HCT116 (cell line): ENCODE data around the gene NF1. TPM values are rescaled to one million over a fixed set of nuclear protein-coding genes. Genes with fewer than 3 reads are reported as not detected.

Experiments used
- ATAC-seq: fragments of 200-7000 bp; cut with Tn5 transposase; 2 replicates; pipeline ENCODE4 v1.9.1; 2020; ENCODE audit warnings: mild to moderate bottlenecking, moderate library complexity
- BruUV-seq: library from RNA; stranded (reverse); fragments of 400-500 nt; replicated peaks from 2 replicates; lab custom pipeline; 2021; lab: Mats Ljungman, UMichigan
- CTCF ChIA-PET: fragments of 300-600 bp; sonication (Branson Sonifier 250); formaldehyde crosslinking; loops from one replicate; lab custom pipeline; 2021; ENCODE audit warnings: antibody characterized with exemption; lab: Charles Lee
- POLR2A ChIA-PET: fragments of 300-600, 350-600 bp; sonication (Branson Sonifier 250); formaldehyde crosslinking; loops from one replicate; lab custom pipeline; 2021; ENCODE audit warnings: antibody characterized with exemption; lab: Charles Lee
- RAD21 ChIA-PET, 2 experiments: fragments of 300-600 bp; sonication (Branson Sonifier 250); formaldehyde crosslinking; loops; one replicate each; lab custom pipeline; 2023; ENCODE audit warnings: low total read pairs in 2 of 2; ENCODE audit not compliant: uncharacterized antibody in 2 of 2, unreplicated experiment in 2 of 2, low non-redundant PET in 1 of 2; lab: Charles Lee
- DNase-seq: peaks from one replicate; pipeline ENCODE4 v3.0.0-alpha.2; 2010; ENCODE audit warnings: low read depth, low spot score
- H2AFZ ChIP-seq: fragments of 200-600 bp; shearing (Covaris generic), sonication (generic); 2 replicates; pipeline ENCODE4 v1.6.1; 2017; ENCODE audit warnings: low read depth, mixed run types, mixed read lengths, antibody characterized with exemption, low read length; ENCODE audit not compliant: poor library complexity, severe bottlenecking
- H3K27ac ChIP-seq: 2 replicates; pipeline ENCODE4 v1.5.1; 2012; ENCODE audit warnings: low read depth, low read length
- H3K27me3 ChIP-seq: fragments of 200-600 bp; sonication (generic); 2 replicates; pipeline ENCODE4 v1.6.1; 2016; ENCODE audit warnings: mixed run types, low read length, mixed read lengths; ENCODE audit not compliant: insufficient read depth
- H3K36me3 ChIP-seq, 2 experiments: fragments of 200-500 bp in 1 of 2; fragments of 200-600 bp in 1 of 2; sonication (Bioruptor generic) in 1 of 2; sonication (generic) in 1 of 2; 2 replicates each; pipeline versions ENCODE4 v1.5.1 to v1.6.1; 2014 to 2016; ENCODE audit warnings: low read length in 2 of 2, inconsistent platforms in 1 of 2, mixed read lengths in 1 of 2, mixed run types in 1 of 2; ENCODE audit not compliant: insufficient read depth in 2 of 2, control insufficient read depth in 1 of 2
- H3K4me1 ChIP-seq, 2 experiments: fragments of 200-600 bp in 1 of 2; sonication (generic) in 1 of 2; 2 replicates each; pipeline versions ENCODE4 v1.5.1 to v1.6.1; 2012 to 2017; ENCODE audit warnings: low read length in 2 of 2, inconsistent platforms in 1 of 2, mild to moderate bottlenecking in 1 of 2, mixed read lengths in 1 of 2, mixed run types in 1 of 2, moderate library complexity in 1 of 2; ENCODE audit not compliant: insufficient read depth in 2 of 2, control insufficient read depth in 1 of 2
- H3K4me2 ChIP-seq: fragments of 200-600 bp; sonication (generic); 2 replicates; pipeline ENCODE4 v1.6.1; 2017; ENCODE audit warnings: mixed run types, low read length, mixed read lengths
- H3K4me3 ChIP-seq, 2 experiments: fragments of 200-600 bp in 1 of 2; sonication (generic) in 1 of 2; replicated peaks in 1 of 2; 2 replicates each; pipeline ENCODE4 v1.5.1; 2011 to 2016; ENCODE audit warnings: low read length in 2 of 2, control low read depth in 1 of 2, low read depth in 1 of 2, mild to moderate bottlenecking in 1 of 2, mixed read lengths in 1 of 2, mixed run types in 1 of 2
- H3K79me2 ChIP-seq: fragments of 200-600 bp; sonication (generic); 2 replicates; pipeline ENCODE4 v1.6.1; 2017; ENCODE audit warnings: mild to moderate bottlenecking, mixed run types, low read length, moderate library complexity, mixed read lengths; ENCODE audit not compliant: insufficient read depth
- H3K9ac ChIP-seq: fragments of 200-600 bp; sonication (generic); 2 replicates; pipeline ENCODE4 v1.6.1; 2016; ENCODE audit warnings: low read length, mixed read lengths
- H3K9me2 ChIP-seq: fragments of 200-600 bp; sonication (generic), shearing (Covaris generic); 2 replicates; pipeline ENCODE4 v1.6.1; 2017; ENCODE audit warnings: mixed run types, mild to moderate bottlenecking, moderate library complexity; ENCODE audit not compliant: insufficient read depth
- H3K9me3 ChIP-seq, 2 experiments: fragments of 200-500 bp in 1 of 2; fragments of 200-600 bp in 1 of 2; sonication (Bioruptor generic) in 1 of 2; sonication (generic) in 1 of 2; 2 replicates each; pipeline ENCODE4 v1.6.1; 2014 to 2017; ENCODE audit warnings: low read length in 2 of 2, mixed read lengths in 2 of 2, inconsistent platforms in 1 of 2, low read depth in 1 of 2, mild to moderate bottlenecking in 1 of 2, mixed run types in 1 of 2, moderate library complexity in 1 of 2; ENCODE audit not compliant: control insufficient read depth in 1 of 2, insufficient read depth in 1 of 2
- H4K20me1 ChIP-seq: fragments of 200-600 bp; sonication (generic), shearing (Covaris generic); 2 replicates; pipeline ENCODE4 v1.6.1; 2017; ENCODE audit warnings: mixed run types, mild to moderate bottlenecking, moderate library complexity; ENCODE audit not compliant: insufficient read depth
- CTCF ChIP-seq, 3 experiments: fragments of 200-600 bp in 1 of 3; sonication (generic) in 1 of 3; IDR thresholded peaks in 2 of 3; conservative IDR thresholded peaks in 1 of 3; 2 replicates each; pipeline ENCODE4 v1.5.1; 2012 to 2017; ENCODE audit warnings: low read depth in 2 of 3, low read length in 2 of 3, antibody characterized with exemption in 1 of 3, borderline replicate concordance in 1 of 3, control low read depth in 1 of 3, mild to moderate bottlenecking in 1 of 3, mixed read lengths in 1 of 3, mixed run types in 1 of 3, moderate library complexity in 1 of 3; ENCODE audit not compliant: insufficient read depth in 1 of 3
- EGR1 ChIP-seq: IDR thresholded peaks from 2 replicates; pipeline ENCODE4 v1.6.1; 2012; ENCODE audit warnings: low read depth
- ELF1 ChIP-seq: IDR thresholded peaks from 2 replicates; pipeline ENCODE4 v1.6.1; 2012; ENCODE audit warnings: low read depth, borderline replicate concordance
- EZH2 ChIP-seq: fragments of 200-600 bp; sonication (generic); IDR thresholded peaks from 2 replicates; pipeline ENCODE4 v1.6.1; 2017; ENCODE audit warnings: antibody characterized with exemption, mixed run types
- RAD21 ChIP-seq: IDR thresholded peaks from 2 replicates; pipeline ENCODE4 v1.6.1; 2012; ENCODE audit warnings: low read depth, mild to moderate bottlenecking
- SP1 ChIP-seq: IDR thresholded peaks from 2 replicates; pipeline ENCODE4 v1.6.1; 2012; ENCODE audit warnings: low read depth
- YY1 ChIP-seq: IDR thresholded peaks from 2 replicates; pipeline ENCODE4 v1.6.1; 2011; ENCODE audit warnings: low read length, low read depth, moderate library complexity, mild to moderate bottlenecking; ENCODE audit not compliant: insufficient replicate concordance; ENCODE audit errors: extremely low read depth
- intact Hi-C: fragments of 100-400 bp; cut with micrococcal nuclease; formaldehyde crosslinking; loops from 2 replicates; pipeline ENCODE4 v1.10.0; 2022
- total RNA-seq: library from RNA; stranded (reverse); gene quantifications from one replicate; pipeline ENCODE4 v1.2.1, GENCODE V29; 2021; ENCODE audit not compliant: unreplicated experiment
- TF ChIP-seq, protein P1 (sequence below): IDR thresholded peaks from 2 replicates; pipeline ENCODE4 v1.6.1; 2012

The NF1 gene
- total RNA-seq, 1 experiment from 2014 or later = 20.8 TPM

GRCh38 chr17:31068291-31068690 lies 26.5 kb upstream of the NF1 start:
- H2AFZ ChIP-seq = peak overlapping the region; percentile 89
- intact Hi-C loops = no loop called here
- peak overlapping the region; percentile 64 for H3K4me2 ChIP-seq
- no TSS peak for BruUV-seq
- H3K79me2 ChIP-seq = no peaks in the 10 kb centered on the region
- no peak overlapping the region for H3K9ac ChIP-seq
- H3K27me3 ChIP-seq = no peaks in the 10 kb centered on the region
- peak overlapping the region in 1 of 2 experiments; percentile 8; a peak in 1 of 4 replicates for H3K4me3 ChIP-seq
- no peaks in the 10 kb centered on the region for H4K20me1 ChIP-seq
- no peak for TF ChIP-seq EZH2
- peak; percentile 13 for TF ChIP-seq YY1
- TF ChIP-seq RAD21 = peak; percentile 47; the same call in 1 of the 2 replicates
- TF ChIP-seq, protein P1, sequence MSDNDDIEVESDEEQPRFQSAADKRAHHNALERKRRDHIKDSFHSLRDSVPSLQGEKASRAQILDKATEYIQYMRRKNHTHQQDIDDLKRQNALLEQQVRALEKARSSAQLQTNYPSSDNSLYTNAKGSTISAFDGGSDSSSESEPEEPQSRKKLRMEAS = peak; percentile 1; the same call in 1 of the 2 replicates
- no peak for TF ChIP-seq SP1
- peak; percentile 76 to 80 (median 80) for TF ChIP-seq CTCF (IDR thresholded peaks at IDR 0.05 in 2 of 3, conservative IDR thresholded peaks at IDR 0.05 in 1 of 3; ENCODE audit: borderline replicate concordance in 1 of 3, insufficient read depth in 1 of 3, low read depth in 2 of 3, low read length in 2 of 3)
- TF ChIP-seq, all 23 proteins: peak for 4
- H3K4me1 ChIP-seq = peaks cover 14 to 18% of the 10 kb centered on the region in 2 experiments
- no peaks in the 10 kb centered on the region for H3K9me2 ChIP-seq
- ATAC-seq (peak; percentile 85), DNase-seq (peak; percentile 40)
- ChIA-PET RAD21 (no interaction called here), CTCF (interaction anchor here (0.9 kb wide), 1 partner anchor 15 kb away, joined by 3 read pairs; no protein-coding TSS in a partner anchor), POLR2A (no interaction called here)
- no peaks in the 10 kb centered on the region for H3K9me3 ChIP-seq
- peak overlapping the region; percentile 37 for H3K27ac ChIP-seq
- no peaks in the 10 kb centered on the region for H3K36me3 ChIP-seq

- DNase-seq (no peak), ATAC-seq (no peak)
Measured at GRCh38 chr17:31072186-31072585, 22.6 kb upstream of the NF1 start.

More at GRCh38 chr17:31072186-31072585, 22.6 kb upstream of the NF1 start:
- H4K20me1 ChIP-seq = no peaks in the 10 kb centered on the region
- ChIA-PET POLR2A (no interaction called here), RAD21 (no interaction called here), CTCF (no interaction called here)
- no peaks in the 10 kb centered on the region for H3K9me2 ChIP-seq
- H3K4me2 ChIP-seq = no peak overlapping the region
- H3K27ac ChIP-seq = no peak overlapping the region
- H3K4me3 ChIP-seq = no peak overlapping the region
- no peak overlapping the region for H2AFZ ChIP-seq
- H3K9me3 ChIP-seq = no peaks in the 10 kb centered on the region
- H3K79me2 ChIP-seq = no peaks in the 10 kb centered on the region
- BruUV-seq = no TSS peak
- TF ChIP-seq EGR1 (no peak), ELF1 (no peak)
- H3K4me1 ChIP-seq = peaks cover 16 to 26% of the 10 kb centered on the region in 2 experiments
- no peaks in the 10 kb centered on the region for H3K27me3 ChIP-seq
- H3K36me3 ChIP-seq = no peaks in the 10 kb centered on the region
- H3K9ac ChIP-seq = no peak overlapping the region
- intact Hi-C loops = no loop called here
